Mucosa of gallbladder (tissue), 1 donor: Measurements from ENCODE around the gene FAR2. TPM values are rescaled to one million over a fixed set of nuclear protein-coding genes. Genes with fewer than 3 reads are reported as not detected.
A peak's percentile ranks its signal among the peaks of the same experiment; 100 is the strongest.
"Not testable (repeated sequence)": the region's sequence is repeated elsewhere in the genome, so short reads cannot be mapped to it uniquely, and the experiment has no call there.

Source experiments
- DNase-seq: peaks from one replicate; pipeline ENCODE4 v3.0.0-alpha.2; 2020; ENCODE audit warnings: low spot score
- total RNA-seq: library from RNA; stranded (reverse); gene quantifications from one replicate; pipeline ENCODE4 v1.2.1, GENCODE V29; 2021
- donor health status: DM: no; HTN: no; CAD: no.

The FAR2 gene
- total RNA-seq, 1 donor from 2014 or later: 7.3 TPM

- no peak for DNase-seq
Observed at GRCh38 chr12:29278673-29279420, 129.8 kb downstream of the FAR2 start.

DNA sequence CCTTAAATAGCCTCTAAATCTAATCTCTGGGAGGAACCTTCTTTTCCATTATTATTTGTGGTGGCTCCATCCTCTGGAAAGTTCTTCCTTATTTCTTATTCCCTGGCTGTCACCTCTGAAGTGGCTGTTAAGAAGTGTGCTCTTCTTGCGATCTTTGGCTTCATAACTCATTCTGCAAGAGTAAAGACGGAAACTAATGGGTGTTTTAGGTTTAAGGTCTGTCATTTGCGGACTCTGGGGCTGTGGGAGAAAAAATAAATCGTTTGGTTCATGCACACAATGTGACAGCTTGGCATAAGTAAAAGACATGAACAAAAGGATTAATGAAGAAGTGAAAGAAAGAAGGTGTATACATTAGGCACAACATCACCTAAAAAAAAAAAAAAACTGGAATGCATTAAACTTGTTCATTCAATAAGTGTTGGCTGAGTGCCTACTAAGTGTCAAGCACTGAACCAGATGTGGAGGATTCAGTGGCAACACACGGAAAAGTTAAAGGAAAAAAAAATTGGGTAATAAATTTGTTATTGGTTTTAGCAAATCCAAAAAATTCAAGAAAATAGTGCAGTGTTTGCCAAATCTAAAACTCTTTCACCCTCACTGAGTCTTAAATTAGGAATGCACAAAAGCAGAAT is 132.4 kb downstream of the FAR2 start:
- DNase-seq: no peak

- DNase-seq: no peak
Observed at GRCh38 chr12:29282031-29282816, 133.1 kb downstream of the FAR2 start.

GRCh38 chr12:29283969-29284700 is 135.1 kb downstream of the FAR2 start:
- DNase-seq: no peak

- DNase-seq: no peak
Observed at GRCh38 chr12:29286081-29286790, 137.2 kb downstream of the FAR2 start.

DNA sequence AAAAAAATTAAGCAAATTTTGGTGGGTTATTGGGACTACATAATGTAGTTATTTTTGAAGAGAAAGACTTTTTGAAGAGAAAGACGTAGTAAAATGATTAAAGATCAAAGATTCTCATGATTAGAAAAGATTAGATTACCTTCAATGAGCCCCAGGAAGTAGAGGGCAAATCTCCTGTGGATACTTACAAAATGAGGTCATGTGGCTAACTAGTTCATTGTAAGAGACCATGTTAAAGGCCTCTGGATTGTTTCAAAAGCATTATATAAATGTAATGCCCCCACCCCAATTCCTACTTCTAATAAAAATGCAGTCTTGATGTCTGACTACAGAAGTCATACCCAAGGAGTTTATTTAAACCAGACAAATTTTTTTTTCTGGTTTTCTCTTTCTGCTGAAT is 138.5 kb downstream of the FAR2 start:
- no peak for DNase-seq

GRCh38 chr12:29288031-29288430 is 139.0 kb downstream of the FAR2 start:
- no peak for DNase-seq

DNA sequence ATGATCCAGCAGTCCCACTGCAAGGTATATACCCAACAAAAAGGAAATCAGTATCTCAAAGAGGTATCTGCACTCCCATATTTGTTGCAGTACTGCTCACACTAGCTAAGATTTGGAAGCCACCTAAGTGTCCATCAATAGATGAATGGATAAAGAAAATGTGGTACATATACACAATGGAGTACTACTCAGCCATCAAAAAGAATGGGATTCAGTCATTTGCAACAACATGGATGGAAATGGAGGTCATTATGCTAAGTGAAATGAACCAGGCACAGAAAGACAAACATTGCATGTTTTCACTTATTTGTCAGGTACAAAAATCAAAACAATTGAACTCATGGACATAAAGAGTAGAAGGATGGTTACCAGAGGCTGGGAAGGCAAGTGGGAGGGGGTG is 141.4 kb downstream of the FAR2 start:
- DNase-seq: not testable (repeated sequence)

DNA sequence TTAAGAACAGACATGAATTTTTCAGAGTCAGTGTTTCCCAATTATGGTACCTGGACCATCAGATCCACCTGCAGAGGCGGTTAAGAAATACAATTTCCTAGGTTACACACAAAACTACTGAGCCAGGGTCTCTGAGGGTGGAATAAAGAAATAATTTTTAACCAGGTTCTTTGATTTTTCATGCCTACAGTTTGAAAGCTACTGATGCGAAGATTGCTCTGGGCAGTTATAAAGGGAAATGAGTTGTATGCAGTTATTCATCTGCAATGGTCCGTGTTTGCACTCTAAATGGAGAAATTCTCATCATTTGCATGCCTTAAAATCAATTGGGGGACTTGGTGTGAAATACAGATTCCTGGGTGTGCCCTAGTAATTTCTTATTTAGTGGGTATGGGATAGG is 142.1 kb downstream of the FAR2 start:
- no peak for DNase-seq

DNA sequence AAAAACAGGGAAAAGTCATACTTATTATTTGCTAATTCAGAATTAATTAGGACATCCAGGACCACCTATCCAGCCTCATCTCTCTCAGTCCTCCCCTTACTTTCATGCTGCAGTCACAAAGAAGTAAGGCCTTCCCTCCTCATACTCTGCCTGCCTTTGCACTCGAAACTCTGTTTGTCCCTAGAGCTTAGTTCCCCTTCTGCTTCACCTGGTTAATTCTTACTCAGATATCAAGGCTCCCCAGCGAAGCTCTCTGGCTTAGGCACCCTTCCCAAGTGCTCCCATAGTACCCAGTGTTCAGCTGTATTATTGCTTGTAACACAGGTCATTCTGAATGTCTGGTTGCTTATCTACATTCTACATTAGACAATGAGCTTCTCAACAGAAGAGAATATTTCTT is 150.6 kb downstream of the FAR2 start:
- no peak for DNase-seq

DNA sequence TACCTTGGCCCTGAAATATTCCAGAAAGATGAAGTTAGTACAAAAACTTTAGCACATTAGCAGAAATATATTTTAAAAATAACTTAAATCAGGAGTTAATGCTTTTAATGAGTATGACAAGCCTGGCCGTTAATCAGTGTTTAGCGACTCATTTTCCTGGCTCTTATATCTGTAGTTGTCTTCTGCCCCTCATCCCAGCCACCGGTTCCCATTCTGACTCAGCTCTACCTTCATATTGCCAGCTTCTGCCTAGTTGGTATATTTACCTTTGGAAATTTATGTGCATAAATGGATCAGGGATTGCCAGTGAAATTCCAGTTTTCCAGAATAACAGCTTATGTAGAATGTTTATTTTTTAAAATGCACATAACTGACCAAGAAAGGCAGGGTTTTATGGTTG is 152.0 kb downstream of the FAR2 start:
- no peak for DNase-seq

DNA sequence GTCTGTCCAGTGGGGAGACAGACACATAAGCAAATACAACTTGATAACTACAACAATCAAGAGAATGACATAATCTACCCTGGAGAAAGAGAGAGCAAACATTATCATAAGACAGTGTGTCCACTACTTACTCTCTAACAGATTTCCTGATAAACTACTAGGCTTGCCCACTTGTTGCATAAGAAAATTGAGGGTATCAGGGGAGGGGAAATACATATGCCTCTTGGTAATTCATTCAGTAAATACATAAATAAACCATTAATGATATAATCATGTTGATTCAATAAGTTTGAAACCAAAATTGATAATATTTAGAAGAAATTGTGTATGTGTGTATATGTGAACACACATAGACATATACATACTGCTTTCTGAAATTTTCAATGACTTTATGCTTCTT is 155.3 kb downstream of the FAR2 start:
- DNase-seq: no peak

- no peak for DNase-seq
Observed at GRCh38 chr12:29306266-29306665, 157.2 kb downstream of the FAR2 start.

DNA sequence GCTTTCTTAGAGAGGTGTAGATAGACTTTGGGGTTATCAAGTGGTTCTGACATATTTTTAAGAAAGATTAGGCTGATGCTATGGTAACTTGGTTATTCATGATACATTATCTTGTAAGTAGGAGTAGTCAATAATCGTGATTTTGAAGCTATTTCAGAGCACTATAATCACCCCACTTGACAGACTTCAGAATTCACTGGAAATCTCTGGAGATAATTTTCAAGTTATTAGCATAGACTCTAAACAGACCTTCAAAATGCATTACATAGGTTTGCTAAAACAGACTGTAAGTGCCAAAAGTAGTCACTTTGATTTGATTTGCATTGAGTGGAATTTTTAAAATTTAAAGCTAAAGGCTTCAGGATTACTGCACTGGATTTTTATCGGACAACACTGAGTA is 157.6 kb downstream of the FAR2 start:
- no peak for DNase-seq

GRCh38 chr12:29309320-29309902 is 160.3 kb downstream of the FAR2 start:
- DNase-seq: no peak

- DNase-seq: no peak
Observed at GRCh38 chr12:29310899-29311298, 161.8 kb downstream of the FAR2 start.

GRCh38 chr12:29314416-29314815 is 165.3 kb downstream of the FAR2 start:
- no peak for DNase-seq

- DNase-seq: peak; percentile 19
Observed at GRCh38 chr12:29316752-29317151, 167.7 kb downstream of the FAR2 start.

GRCh38 chr12:29317556-29318363 is 168.7 kb downstream of the FAR2 start:
- peak; percentile 30 for DNase-seq
